ENCODE data around the gene GORASP2. TPM values are rescaled to one million over a fixed set of nuclear protein-coding genes. Genes with fewer than 3 reads are reported as not detected.
A peak's percentile ranks its signal among the peaks of the same experiment; 100 is the strongest.

The GORASP2 gene
- total RNA-seq, 2 experiments from 2014 or later, result 87.3 to 95.7 TPM

DNA sequence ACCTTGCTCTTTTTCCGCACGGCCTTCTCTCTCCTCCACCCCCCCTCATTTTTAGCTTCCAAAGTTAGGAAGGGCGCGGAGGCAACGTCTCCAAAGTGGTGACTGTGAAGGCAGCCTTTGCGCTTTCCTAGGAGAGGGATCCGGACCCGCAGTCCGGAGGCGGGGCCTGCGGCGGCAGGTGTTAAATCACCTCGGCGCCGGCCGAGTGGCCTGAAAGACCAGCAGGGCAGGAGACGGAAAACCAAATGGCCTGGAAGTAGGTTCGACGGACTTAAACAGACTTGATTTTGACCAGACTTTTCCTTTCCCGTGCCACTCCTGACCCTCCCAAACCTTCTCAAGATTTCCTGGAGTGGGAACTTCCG lies 615 bp downstream of the GORASP2 start:
- intact Hi-C loops (cut with DNase I, micrococcal nuclease), result loop anchor here (1.0 to 10.0 kb wide), 10 partner anchors 38 to 1625 kb away; partner anchors contain the start of genes DCAF17 (in 1 of the 2), ERICH2 (in 1 of the 2), METAP1D (in 1 of the 2) and METTL8 (in 1 of the 2)
- H3K36me3 Mint-ChIP-seq (ENCODE audit: low read depth), result peaks cover 38% of the 10 kb centered on the region
- H3K27ac ChIP-seq (ENCODE audit: low read depth in 1 of 2, low read length in 2 of 2), result peak overlapping the region; percentile 80 to 86
- POLR2A ChIA-PET, result interaction anchor here (0.6 to 3.4 kb wide), 15 partner anchors 11 to 1626 kb away, joined by 3 to 36 read pairs (median 5); partner anchors contain the start of genes DCAF17, METTL8 and TLK1
- TF ChIP-seq, protein P1, sequence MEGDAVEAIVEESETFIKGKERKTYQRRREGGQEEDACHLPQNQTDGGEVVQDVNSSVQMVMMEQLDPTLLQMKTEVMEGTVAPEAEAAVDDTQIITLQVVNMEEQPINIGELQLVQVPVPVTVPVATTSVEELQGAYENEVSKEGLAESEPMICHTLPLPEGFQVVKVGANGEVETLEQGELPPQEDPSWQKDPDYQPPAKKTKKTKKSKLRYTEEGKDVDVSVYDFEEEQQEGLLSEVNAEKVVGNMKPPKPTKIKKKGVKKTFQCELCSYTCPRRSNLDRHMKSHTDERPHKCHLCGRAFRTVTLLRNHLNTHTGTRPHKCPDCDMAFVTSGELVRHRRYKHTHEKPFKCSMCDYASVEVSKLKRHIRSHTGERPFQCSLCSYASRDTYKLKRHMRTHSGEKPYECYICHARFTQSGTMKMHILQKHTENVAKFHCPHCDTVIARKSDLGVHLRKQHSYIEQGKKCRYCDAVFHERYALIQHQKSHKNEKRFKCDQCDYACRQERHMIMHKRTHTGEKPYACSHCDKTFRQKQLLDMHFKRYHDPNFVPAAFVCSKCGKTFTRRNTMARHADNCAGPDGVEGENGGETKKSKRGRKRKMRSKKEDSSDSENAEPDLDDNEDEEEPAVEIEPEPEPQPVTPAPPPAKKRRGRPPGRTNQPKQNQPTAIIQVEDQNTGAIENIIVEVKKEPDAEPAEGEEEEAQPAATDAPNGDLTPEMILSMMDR (IDR thresholded peaks at IDR 0.05), result no peak
- H3K4me3 ChIP-seq (ENCODE audit: low read length), result peak overlapping the region; percentile 91
- peak overlapping the region; percentile 94 for H3K27ac Mint-ChIP-seq
- no peaks in the 10 kb centered on the region for H3K27me3 ChIP-seq (ENCODE audit: control insufficient read depth in 1 of 2, insufficient read depth in 2 of 2, low read length in 2 of 2)
- H3K9me3 Mint-ChIP-seq, result no peaks in the 10 kb centered on the region
- H3K9me3 ChIP-seq (ENCODE audit: control insufficient read depth in 1 of 2, insufficient read depth in 1 of 2, low read length in 2 of 2), result peaks cover 0 to under 1% of the 10 kb centered on the region in 2 experiments
- H3K4me1 ChIP-seq (ENCODE audit: insufficient read depth, low read length), result peaks cover 12% of the 10 kb centered on the region
- H3K4me1 Mint-ChIP-seq (ENCODE audit: low read depth), result peaks cover 55% of the 10 kb centered on the region
- ATAC-seq (ENCODE audit: poor library complexity) (no peak), DNase-seq (peak in 11 of 14 experiments; percentile 10 to 65 (median 32))
- H3K36me3 ChIP-seq (ENCODE audit: insufficient read depth, low read length), result no peaks in the 10 kb centered on the region
- peak overlapping the region; percentile 97 for H3K4me3 Mint-ChIP-seq
- no peaks in the 10 kb centered on the region for H3K27me3 Mint-ChIP-seq
- CTCF ChIA-PET, result interaction anchor here (0.6 to 3.4 kb wide), 17 partner anchors 8 to 993 kb away, joined by 3 to 43 read pairs (median 11); partner anchors contain the start of genes DCAF17, HAT1 and METTL8

DNA sequence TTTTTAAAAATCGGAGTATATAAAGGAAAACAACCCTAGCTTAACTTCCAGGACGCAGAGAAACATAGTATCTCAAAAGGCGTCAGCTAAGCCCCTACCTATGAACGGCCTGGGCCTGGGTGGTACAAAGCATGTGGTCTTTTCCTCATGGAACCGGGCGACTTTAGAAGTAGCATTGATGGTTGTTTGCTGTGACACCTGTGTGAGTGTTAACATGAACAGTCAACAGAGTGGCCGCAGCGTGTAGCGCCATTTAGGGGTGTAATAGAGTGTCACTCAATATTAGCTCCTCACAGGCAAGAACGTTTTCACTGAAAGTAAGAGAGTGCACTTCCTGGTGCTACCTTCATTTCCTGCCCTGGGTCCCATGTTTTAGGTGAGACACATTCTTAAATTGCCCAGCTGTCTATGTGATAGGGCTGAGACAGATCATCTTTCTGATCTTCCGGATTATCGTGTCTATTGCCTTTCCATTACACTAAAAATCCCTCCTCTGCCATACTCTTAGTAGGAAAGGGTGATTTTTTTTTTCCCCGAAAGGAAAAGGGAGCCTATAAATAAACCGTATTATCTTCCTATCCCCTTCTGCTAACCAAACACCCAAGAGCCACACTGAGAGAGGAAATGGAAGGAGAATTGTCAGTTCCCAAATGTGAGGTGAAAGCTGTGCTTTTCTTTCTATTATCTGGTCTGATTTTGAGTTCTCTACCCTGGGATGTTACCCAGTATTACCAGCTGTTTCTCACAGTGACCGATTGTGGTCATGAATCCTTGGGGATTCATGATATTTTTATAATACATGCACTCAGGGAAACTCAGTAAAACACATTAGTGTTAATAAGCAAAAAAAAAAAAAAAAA lies 1.3 kb downstream of the GORASP2 start:
- H3K4me3 Mint-ChIP-seq, result peak overlapping the region; percentile 97
- H3K27me3 ChIP-seq (ENCODE audit: control insufficient read depth in 1 of 2, insufficient read depth in 2 of 2, low read length in 2 of 2), result no peaks in the 10 kb centered on the region
- peaks cover 12% of the 10 kb centered on the region for H3K4me1 ChIP-seq (ENCODE audit: insufficient read depth, low read length)
- peaks cover 61% of the 10 kb centered on the region for H3K4me1 Mint-ChIP-seq (ENCODE audit: low read depth)
- H3K27me3 Mint-ChIP-seq, result no peaks in the 10 kb centered on the region
- no peaks in the 10 kb centered on the region for H3K9me3 ChIP-seq (ENCODE audit: control insufficient read depth in 1 of 2, insufficient read depth in 1 of 2, low read length in 2 of 2)
- intact Hi-C loops (cut with DNase I, micrococcal nuclease), result loop anchor here (5.0 to 10.0 kb wide), 3 partner anchors 37 to 1064 kb away; partner anchors contain the start of genes ERICH2 (in 1 of the 2) and METAP1D (in 1 of the 2)
- H3K36me3 ChIP-seq (ENCODE audit: insufficient read depth, low read length), result peaks cover 2% of the 10 kb centered on the region
- peak overlapping the region; percentile 91 for H3K4me3 ChIP-seq (ENCODE audit: low read length)
- H3K27ac Mint-ChIP-seq, result peak overlapping the region; percentile 94
- ATAC-seq (ENCODE audit: poor library complexity) (peak; percentile 45), DNase-seq (peak; percentile 23 to 87 (median 53))
- no peaks in the 10 kb centered on the region for H3K9me3 Mint-ChIP-seq
- ChIA-PET CTCF (interaction anchor here (0.9 to 3.4 kb wide), 6 partner anchors 22 to 992 kb away, joined by 3 to 43 read pairs (median 20); partner anchors contain the start of genes DCAF17, HAT1 and METTL8), POLR2A (interaction anchor here (0.6 to 3.4 kb wide), 14 partner anchors 11 to 1625 kb away, joined by 3 to 36 read pairs (median 5); partner anchors contain the start of genes DCAF17, METTL8 and TLK1)
- H3K27ac ChIP-seq (ENCODE audit: low read depth in 1 of 2, low read length in 2 of 2), result peak overlapping the region; percentile 80 to 86
- TF ChIP-seq, protein P1 (IDR thresholded peaks at IDR 0.05), result no peak
- peaks cover 44% of the 10 kb centered on the region for H3K36me3 Mint-ChIP-seq (ENCODE audit: low read depth)

DNA sequence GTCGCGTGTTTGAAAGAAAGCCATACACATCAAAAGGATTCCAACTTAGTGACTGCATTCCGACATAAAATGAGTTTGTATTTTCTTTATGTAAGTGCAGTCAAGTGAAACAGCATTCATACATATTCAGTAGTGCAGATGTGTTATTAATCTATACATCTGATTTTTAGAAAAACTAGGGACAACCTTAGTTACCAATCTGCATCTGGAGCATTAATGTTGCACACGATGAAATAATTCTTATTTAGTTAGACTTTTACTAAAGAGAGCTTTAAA lies 1.9 kb downstream of the GORASP2 start:
- intact Hi-C loops (cut with DNase I, micrococcal nuclease), result loop anchor here (5.0 to 10.0 kb wide), 3 partner anchors 36 to 1064 kb away; partner anchors contain the start of genes ERICH2 (in 1 of the 2) and METAP1D (in 1 of the 2)
- DNase-seq, result no peak
- Histone ChIP-seq H3K4me3 (ENCODE audit: low read length) (peak overlapping the region; percentile 91), H3K27me3 (ENCODE audit: control insufficient read depth in 1 of 2, insufficient read depth in 2 of 2, low read length in 2 of 2) (no peaks in the 10 kb centered on the region), H3K27ac (ENCODE audit: low read depth in 1 of 2, low read length in 2 of 2) (no peak overlapping the region), H3K4me1 (ENCODE audit: insufficient read depth, low read length) (peaks cover 12% of the 10 kb centered on the region), H3K9me3 (ENCODE audit: control insufficient read depth in 1 of 2, insufficient read depth in 1 of 2, low read length in 2 of 2) (no peaks in the 10 kb centered on the region), H3K36me3 (ENCODE audit: insufficient read depth, low read length) (peaks cover 7% of the 10 kb centered on the region)
- ChIA-PET CTCF (interaction anchor here (2.8 to 3.4 kb wide), 2 partner anchors 485 to 502 kb away, joined by 12 to 43 read pairs; partner anchors contain the start of genes DCAF17 and METTL8), POLR2A (interaction anchor here (0.5 to 3.4 kb wide), 7 partner anchors 10 to 502 kb away, joined by 3 to 36 read pairs (median 8); partner anchors contain the start of genes DCAF17, METTL8 and TLK1)
- Mint-ChIP-seq H3K36me3 (ENCODE audit: low read depth) (peaks cover 50% of the 10 kb centered on the region), H3K4me1 (ENCODE audit: low read depth) (peaks cover 67% of the 10 kb centered on the region), H3K9me3 (no peaks in the 10 kb centered on the region), H3K27ac (peak overlapping the region; percentile 94), H3K27me3 (no peaks in the 10 kb centered on the region), H3K4me3 (peak overlapping the region; percentile 97)
- ATAC-seq (ENCODE audit: poor library complexity), result no peak
- TF ChIP-seq, protein P1 (IDR thresholded peaks at IDR 0.05), result no peak

Data from CD4-positive, alpha-beta T cell (primary cell).